HG03039 (cell line): Measurements from ENCODE around the gene BRD3.

ENCODE experiments used
- ATAC-seq: cut with Tn5 transposase; IDR thresholded peaks from one replicate; pipeline ENCODE4 v1.9.1; 2021; ENCODE audit warnings: mild to moderate bottlenecking, moderate library complexity; ENCODE audit not compliant: unreplicated experiment

The BRD3 gene

DNA sequence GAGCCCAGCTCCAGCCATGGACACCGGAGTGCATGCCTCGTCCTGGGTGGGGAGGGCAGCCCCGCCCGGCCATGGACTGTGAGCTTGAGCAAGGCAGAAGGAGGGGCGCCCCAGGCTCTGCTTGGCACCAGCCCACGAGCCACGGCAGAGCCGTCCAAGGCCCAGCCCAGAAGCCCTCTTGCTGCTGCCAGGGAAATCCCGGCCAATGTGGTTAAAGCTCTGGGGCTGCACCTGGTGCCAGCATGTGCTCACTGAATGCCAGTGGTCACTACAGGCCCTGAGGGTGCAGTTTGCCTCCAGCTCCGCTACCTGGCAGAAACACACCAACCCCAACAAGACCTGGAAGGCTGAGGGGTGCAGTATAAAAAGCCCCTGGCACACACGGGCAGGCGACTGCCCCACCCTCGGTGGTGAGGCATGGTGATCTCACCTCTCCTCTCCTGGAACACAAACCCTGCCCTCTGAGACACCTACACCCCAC is 11.8 kb downstream of the BRD3 start:
- ATAC-seq: no peak

DNA sequence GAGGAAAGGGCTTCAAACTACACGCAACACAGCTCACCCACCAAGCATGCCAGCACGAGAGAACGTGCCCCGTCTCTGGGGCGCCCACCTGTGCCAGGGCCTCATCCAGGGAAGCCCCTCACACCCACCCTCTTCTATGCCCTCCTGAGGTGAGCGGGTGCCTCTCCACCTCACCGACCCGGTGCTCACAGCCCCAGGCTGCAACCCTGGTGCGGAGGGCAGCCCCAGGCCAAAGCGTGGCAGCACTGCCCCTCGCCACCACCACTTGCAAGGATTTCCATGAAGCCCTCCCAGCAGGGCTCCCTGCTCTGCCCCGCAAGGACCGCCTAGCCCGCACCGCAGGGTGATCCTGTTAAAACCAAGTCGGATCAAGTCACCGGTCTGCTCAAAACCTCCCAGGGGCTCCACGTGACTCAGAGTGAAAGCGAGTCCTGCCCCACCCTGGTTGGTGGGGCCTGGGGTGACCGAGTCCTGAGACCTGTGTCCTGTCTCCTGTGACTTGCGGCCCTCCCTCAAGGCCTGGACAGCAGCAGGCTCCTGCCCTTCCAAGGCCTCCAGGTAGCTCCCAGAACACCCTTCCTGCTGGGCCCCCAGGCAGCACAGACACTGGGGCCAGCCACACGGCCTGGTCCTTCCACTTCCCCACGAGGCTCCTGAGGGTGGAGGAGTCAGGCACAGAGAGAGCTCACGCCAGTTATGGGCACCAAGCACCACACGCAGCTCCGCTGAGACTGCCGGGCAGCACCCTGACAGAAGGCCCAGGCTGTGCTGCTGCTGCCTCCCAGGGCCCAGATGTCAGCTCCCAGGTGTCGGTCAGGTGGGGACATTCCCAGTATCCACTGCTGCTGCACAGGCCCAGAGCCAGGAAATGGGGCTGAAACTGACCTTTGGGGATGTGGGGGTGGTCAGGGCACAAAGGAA is 12.7 kb downstream of the BRD3 start:
- ATAC-seq: no peak

DNA sequence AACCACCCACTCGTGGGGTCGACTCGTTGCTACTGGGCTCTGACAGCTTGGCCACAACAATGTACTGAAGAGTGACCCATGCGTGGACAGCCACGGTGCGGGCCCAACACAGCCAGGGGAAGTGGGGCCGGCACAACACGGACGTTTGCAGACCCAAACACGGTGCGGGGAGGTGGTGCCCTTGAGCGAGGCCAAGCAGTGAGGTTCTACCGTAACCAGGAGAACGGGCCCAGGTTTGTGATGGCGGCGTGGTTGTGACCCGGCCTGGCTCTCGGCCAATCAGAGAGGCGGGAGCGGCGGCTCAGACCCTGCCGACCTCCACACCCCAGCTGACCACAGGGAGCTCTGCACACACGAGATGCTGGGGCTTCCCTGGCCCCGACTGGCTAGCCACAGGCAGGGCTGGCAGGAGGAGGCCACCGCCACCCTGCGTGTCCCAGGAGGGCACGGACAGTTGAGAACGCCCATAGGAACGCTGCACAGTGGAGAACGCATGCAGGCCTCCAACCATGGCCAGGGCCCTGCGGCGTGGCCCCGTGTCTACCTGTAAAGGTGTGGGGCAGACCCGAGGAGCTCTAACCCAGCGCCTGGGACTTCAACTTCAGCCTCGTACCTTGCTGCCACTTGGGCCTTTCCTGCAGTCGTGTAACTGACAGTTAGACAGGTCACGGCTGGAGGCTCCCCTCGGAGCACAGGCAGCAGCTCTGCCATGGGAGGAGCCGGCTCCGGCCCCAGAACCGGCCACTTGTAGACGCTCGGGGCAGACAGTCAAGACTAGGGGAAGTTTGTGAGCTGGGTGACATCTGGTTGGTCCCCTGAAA is 13.7 kb downstream of the BRD3 start:
- ATAC-seq: no peak

DNA sequence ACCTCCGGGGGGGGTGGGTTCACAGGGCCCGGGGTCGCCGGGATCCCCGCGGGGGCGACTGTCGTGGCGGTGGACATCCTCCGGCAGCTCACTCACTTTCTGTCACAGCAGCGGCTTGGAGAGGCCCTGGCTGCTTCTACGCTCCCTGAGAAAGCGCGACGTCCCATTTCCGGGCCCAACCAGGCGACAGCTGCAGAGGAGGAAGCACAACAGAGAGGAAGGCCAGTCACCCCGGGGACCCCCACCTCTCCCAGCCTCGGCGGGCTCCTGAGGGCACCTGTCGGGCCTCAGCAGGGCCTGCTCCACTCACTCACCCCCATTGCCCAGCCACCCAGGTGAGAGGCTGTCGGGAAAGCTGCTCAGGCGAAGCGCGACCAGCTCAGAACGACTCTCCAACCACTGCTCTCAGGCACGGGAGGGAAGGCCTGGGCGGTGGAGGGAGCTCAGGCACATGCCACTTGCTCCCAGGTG is 14.4 kb downstream of the BRD3 start:
- no peak for ATAC-seq

DNA sequence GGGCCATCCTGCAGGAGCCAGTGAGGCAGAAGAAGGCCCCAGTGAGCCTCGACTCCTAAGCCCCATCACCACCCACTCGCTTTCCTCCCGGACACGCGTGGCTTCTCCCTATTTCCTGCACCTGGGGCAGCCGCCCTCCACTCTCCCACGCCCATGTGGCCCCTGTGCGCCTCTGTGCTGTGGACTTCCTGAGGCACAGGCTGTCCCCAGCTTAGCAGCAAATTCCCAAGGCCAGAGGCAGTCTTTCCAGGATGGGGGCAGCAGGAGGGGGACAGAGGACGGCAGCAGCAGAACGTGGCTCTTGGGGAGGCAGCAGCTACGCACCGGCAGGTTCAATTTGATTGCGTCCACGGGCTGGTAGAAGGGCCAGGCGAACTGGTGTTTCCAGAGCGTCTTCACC is 14.9 kb downstream of the BRD3 start:
- no peak for ATAC-seq

DNA sequence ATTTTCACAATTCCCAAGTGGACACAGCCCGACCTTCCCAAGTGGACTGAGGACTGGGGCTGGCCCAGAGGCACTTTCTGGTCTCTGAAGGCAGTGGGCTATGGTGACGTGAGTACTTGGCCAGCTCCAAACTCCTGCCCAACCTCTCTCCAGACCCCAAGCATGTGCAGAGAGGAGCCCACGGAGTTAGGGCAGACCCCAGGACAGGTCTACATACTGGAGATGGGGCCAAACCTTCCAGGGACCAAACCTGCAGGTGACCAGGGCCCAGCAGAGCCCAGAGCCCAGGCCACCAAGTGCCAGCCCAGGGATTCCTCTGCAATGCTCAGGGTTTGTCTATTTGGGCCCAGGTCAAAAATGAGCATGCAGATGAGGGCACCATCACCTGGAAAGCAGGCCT is 15.3 kb downstream of the BRD3 start:
- ATAC-seq: no peak

DNA sequence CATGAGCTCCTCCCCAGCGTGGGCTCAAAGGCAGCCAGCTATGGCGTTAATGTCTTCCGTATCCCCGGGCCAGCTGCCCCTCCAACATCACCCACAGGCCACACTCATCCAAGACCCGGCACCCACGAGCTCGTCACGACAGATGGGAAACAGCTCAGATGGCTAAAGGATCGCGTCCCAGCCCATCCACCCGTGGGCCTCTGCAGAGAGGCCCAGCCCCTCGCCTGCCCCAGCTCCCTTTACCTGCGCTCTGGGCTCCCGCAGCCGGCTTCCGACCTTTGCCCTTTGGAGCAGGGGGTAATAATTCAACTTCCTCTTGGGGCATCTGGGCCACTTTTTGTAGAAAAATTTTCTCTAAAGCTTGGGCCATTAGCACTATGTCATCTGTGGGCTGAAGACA is 16.5 kb downstream of the BRD3 start:
- ATAC-seq: no peak

DNA sequence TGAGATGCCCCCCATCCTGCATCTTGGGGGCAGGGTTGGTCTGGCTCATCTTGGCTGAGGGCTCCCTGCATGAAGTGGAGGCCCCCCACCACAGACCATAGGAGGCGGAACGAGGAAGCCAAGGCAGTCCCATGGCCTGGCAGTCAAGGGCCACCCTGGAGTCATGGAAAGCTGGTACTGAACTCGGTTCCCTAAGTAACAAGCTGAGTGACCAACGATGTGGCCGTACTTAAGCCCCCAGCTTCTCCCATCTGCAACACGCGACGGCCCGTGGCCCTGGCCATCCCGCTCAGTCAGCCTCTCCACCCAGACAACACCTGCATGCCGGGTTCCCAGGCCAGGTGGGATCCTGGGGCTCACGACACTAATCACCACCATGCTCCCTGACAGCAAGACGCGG is 17.1 kb downstream of the BRD3 start:
- no peak for ATAC-seq

DNA sequence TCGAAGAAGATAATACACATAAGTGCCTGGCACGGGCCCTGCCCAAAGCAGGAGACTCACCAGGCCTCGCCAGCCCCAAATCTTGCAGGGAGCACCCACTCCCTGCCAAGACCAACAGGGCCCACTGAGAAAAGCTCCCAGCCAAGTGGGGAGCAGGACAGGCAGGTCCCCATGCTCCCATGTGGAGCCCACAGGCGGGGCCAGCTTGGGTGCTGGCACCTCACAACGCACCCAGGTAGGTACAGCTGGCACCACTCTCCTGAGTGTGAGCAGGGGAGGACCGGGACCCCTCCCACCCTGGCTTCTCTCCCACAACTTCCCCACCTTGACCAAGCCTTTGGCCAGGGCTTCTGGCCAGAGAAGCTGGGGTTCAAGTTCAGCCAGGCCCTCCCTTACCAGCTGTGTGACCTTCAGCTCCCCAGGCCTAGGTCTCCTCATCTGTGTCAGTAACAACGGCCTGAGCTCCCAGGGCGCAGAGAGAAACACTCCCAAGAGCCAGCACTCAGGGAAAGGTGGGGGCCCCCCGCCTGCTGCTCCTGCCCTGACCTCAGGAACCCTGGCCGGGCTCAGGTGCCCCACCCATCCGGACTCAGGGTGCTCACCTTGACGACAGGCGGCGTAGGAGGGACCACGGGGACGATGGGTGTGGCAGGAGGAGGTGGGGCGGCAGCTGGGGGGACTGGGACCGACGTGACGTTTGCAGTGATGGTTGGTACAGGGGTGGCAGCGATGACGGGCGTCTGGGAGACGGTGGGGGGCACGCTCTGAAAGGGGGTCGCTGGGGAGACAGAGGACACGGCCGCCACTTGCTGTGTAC is 17.8 kb downstream of the BRD3 start:
- ATAC-seq: no peak

DNA sequence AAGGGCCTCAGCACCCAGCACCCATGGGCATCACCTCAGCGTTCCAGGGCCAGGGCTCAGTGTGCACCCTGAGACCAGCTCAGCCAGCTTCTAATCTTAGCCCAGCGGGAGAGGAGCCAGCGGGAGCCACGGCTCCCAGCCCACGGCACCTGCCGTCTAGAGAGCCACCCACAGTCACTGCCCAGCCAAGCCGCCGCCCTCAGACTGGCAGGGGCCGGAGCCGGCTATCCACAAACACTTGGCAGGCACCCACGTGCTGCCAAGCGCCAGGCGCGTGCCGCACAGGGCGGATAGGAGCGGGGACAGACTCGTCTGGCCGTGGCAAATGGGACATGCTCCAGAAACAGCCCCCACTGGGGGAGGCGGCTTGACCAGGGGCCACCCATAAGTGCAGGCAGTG is 18.6 kb downstream of the BRD3 start:
- ATAC-seq: no peak

DNA sequence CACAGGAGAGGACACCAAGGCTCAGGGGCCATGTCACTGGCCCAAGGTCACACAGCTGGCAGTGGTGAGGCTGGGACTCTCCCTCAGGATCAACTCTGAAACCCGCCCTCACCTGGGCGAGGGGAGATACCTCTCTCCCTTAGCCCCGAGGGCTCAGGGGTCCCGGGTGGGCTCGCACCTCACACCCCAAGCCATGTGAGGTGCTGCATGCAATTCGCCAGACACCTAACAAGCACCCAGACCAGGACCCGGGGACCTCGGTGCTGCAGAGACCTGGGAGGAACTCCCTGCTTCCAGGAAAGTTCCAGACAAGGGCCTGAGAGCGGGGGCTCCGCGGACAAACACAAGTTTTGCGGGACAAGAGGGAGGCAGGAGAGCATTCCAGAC is 19.3 kb downstream of the BRD3 start:
- ATAC-seq: no peak

DNA sequence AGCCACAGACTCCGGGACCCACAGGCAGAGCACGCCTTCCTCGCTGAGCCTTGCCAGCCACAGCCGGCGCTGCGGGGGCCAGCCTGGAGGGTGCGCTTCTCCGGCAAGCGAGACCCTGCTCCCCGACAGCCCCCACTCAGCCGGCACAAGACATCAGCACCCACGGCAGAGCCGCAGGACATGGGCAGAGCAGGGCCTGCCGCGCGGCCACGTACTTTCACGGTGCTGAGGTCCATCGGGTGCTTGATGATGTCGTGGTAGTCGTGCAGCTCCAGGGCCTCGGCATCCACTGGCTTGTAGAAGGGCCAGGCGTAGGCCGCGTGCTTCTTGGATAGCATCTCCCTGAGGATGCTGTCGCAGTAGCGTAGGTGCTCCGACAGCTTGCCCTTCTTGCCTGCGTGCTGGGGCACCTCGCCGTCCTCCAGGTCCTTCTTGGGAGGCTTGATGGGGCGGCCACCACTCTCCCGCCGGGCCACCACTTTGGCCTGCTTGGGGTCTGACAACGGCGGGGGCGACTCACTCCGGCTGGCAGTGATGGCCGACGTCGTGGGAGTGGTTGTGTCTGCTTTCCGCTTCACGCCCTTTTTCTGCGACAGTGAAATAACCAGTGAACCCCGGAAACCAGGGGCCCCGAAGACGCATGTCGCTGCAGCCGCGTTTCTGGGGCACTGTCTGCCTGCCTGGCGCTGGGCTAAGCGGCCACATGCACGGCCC is 19.8 kb downstream of the BRD3 start:
- ATAC-seq: no peak

DNA sequence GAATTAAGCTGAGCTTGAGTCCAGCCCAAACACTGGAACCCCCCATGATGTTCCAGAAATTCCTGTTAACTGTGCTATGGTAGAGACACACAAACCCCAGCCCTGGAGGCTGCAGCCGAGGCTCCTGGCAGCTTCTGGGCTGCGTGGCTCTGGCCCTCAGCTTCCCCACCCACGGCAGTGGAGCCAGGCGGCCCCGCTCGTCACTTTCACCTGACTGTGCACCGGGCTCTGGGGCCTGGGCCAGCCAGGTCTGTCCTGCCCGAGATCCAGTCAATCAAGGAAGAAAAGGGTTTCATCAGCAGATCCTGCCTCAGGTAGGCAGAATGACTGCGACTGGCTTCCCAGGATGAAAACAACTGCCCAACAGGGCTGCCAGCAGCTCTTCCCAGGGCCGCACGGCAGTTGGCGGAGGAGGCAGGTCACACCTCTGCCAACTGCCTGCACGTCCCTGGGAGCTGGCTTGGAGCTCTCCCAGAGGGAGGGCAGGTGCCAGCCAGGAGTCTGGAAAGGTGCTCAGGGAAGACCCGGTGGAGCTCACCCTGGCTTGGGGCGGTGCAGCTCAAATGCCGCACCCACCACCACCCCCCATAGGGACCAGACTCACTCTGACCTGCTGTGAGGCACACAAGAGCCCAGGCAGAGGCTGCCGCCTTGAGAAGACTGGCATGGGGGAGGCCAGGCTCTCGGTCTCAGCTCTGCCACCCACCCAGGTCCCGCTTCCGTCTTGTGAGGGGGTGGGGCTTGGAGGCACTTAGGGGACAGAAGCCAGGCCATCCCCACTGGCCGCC is 20.7 kb downstream of the BRD3 start:
- no peak for ATAC-seq

DNA sequence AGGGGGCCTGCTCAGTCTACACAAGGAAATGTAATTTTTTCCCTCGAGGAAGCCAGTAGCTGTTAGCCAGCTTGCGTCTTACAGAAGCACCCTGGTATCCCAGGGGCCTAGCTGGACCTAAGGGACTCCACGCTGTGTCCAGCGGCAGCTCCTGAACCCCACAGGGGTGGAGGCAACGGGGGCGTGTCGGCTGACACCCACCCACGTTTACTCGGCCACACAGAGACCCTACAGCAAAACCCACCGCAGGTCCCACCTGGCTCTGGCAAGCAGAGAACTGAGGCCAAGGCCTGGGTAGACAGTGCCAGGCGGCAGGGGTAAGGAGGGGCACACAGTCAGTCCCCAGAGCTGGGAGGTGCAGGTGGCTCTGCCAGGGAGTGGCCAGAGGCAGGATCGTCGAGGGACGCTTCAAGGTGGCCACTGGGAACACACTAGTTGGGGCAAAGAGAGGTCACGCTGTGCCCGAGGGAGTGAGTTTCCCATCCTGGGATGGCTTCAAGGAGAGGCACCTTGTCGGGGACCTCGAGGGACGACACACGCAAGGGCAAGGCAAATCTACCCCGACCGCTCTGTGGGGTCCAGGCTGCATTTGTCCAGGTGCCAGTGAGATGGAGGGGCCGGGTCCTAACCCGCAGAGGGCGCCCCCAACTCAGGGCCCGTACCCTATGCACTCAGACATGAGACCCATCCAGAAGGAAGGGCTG is 21.8 kb downstream of the BRD3 start:
- no peak for ATAC-seq

DNA sequence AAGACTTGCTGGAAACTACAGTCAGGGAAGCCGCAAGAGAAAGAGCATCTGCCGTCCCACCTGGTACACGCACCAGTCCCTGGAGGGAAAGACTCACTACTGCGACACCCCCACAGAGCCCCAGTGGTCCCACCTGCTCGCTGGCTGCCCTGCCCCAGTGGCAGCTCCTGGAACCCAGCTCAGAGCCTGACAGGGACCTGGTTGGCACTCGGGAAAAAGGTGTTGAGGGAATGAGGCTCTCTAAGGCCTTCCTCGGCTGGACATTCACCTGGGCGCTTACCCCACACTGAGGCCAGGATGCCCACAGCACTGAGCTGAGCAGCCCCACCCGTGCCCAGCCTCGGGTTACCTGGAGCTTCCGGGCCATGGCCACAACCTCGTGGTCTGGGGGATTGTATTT is 22.9 kb downstream of the BRD3 start:
- no peak for ATAC-seq

DNA sequence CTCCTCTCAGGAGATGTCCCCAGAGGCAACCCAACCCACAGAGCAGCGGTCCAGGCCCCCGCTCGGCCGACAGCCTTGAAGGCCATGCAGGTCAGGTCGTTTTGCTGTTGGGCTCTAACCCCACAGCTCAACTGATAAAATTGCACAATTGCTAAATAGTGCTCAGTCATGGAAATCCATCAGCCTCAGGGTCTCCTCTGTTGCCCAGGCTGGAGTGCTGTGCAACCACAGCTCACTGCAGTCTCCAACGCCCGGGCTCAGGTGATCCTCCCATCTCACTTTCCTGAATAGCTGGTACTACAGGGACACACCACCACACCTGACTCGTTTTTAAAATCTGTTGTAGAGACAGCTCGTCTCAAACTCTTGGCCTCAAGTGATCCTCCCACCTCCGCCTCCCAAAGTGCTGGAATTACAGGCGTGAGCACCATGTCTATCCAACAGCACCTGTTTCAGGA is 24.3 kb downstream of the BRD3 start:
- ATAC-seq: no peak

DNA sequence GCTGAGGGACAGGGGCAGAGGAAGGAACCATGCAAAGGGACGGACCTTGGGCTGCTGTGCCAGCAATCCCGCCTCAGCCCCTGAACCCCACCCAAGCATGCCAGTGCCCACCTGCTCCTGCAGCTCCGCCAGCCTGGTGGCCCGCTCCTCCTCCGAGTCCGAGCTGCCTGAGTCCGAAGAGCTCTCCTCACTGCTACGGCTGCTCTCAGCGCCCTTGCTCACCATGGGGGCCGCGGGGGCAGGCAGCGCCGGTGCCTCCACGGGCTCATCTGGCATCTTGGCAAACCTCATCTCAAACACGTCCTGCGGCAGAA is 26.2 kb downstream of the BRD3 start:
- no peak for ATAC-seq

DNA sequence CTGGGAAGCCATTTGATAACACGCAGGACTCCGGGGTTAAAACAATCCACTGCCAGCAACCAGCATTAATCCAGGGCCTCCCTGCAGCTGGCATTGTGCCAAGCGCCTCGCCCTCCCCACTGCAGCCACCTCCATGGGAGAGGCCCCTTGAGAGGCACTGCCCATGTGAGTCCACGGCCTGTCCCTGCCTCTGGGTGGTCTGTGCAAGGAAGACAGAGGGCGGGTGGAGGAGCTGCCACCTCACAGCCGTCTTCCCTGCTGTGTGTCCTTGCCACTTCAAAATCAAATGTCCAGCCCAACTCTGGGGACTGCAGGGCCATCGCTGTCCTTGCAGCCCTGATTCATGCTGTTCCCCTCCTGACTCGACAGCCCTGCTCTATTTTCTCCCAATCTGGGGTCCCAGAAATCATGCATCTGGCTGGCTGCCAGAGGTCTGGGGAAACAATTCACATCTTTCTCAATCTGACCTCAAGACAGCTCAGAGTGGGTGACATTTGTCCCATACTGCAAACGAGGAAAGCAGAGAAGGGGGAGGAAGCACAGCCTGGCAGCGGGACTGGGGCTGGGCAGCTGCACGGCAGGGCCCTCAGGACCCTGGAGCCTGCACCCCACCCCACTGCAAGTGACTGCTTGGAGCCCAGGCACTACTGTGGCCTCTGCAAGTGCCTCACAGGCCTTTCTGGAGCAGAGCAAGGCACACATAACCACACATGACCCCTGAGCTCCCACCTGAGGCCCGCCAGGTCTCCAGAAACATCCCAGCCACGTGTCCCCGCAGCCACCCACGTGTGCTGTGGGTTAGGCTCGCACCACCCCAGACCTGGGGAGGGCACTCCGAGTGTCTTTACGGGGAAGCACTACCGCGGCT is 26.8 kb downstream of the BRD3 start:
- no peak for ATAC-seq
